ENCODE measurements around the gene LRRC8E.

The LRRC8E gene

GRCh38 chr19:7872306-7873204, 15.8 kb upstream of the LRRC8E start:
- in situ Hi-C loops (cut with HindIII; ENCODE audit: low sequenced_read_pairs), result no loop called here
- TF ChIP-seq, protein P1, sequence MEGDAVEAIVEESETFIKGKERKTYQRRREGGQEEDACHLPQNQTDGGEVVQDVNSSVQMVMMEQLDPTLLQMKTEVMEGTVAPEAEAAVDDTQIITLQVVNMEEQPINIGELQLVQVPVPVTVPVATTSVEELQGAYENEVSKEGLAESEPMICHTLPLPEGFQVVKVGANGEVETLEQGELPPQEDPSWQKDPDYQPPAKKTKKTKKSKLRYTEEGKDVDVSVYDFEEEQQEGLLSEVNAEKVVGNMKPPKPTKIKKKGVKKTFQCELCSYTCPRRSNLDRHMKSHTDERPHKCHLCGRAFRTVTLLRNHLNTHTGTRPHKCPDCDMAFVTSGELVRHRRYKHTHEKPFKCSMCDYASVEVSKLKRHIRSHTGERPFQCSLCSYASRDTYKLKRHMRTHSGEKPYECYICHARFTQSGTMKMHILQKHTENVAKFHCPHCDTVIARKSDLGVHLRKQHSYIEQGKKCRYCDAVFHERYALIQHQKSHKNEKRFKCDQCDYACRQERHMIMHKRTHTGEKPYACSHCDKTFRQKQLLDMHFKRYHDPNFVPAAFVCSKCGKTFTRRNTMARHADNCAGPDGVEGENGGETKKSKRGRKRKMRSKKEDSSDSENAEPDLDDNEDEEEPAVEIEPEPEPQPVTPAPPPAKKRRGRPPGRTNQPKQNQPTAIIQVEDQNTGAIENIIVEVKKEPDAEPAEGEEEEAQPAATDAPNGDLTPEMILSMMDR (IDR thresholded peaks at IDR 0.05; ENCODE audit: low read depth, low read length, missing control alignments), result no peak
- H3K4me3 ChIP-seq (ENCODE audit: low read depth, low read length), result no peak overlapping the region
- no peak for DNase-seq (ENCODE audit: low read depth)

GRCh38 chr19:7873304-7874075, 14.8 kb upstream of the LRRC8E start:
- in situ Hi-C loops (cut with HindIII; ENCODE audit: low sequenced_read_pairs), result no loop called here
- no peak for DNase-seq (ENCODE audit: low read depth)
- TF ChIP-seq, protein P1 (IDR thresholded peaks at IDR 0.05; ENCODE audit: low read depth, low read length, missing control alignments), result no peak
- H3K4me3 ChIP-seq (ENCODE audit: low read depth, low read length), result peak overlapping the region; percentile 25

DNA sequence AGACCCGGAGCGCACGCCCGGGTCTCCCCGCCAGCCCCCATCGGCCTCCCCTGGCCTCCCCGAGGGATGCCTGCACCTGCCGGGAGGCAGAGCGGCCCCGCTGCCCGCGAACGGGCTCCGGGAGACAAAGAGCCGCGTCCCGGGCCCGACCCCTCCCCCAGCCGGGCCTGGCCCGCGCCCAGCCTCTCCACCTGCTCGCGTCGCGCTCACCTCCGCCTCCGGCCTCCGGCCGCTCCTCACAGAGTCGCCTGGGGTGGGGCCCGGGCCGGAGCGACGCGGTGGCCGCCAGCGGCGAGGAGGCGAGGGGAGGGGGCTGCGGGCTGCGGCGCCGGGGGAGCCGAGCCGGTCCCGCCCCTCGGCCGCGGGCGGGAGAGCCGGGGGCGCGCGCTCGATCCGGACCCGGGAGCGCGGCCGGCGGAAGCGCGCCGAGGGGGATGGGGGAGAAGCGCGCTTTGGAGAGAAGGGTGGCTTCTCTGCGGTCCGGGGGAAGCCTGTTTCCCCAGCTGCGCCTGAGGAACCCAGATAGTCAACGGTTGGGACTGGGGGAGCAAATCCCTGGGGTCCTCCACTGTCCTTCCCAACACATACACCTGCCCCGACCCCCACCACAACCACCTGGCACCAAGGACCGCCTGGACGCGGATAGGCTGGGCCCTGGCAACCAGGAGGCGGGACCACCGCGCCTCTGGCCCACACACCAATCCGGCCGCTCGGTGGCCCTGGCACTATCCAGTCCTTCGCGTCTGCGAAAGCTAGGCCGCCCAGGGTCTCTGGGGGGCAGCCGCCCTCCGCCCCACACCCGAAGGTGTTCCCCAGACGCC, 14.0 kb upstream of the LRRC8E start, which contains the start of gene PRR36:
TSS of gene PRR36 (minus strand) at position 315 of the 821 bp plus-strand sequence. CDS start 701 bp downstream, outside the sequence.
- DNase-seq (ENCODE audit: low read depth), result no peak
- in situ Hi-C loops (cut with HindIII; ENCODE audit: low sequenced_read_pairs), result no loop called here
- TF ChIP-seq, protein P1 (IDR thresholded peaks at IDR 0.05; ENCODE audit: low read depth, low read length, missing control alignments), result no peak
- peak within 1 kb of the TSS; percentile 25 for H3K4me3 ChIP-seq (ENCODE audit: low read depth, low read length)

GRCh38 chr19:7874897-7875273, 13.4 kb upstream of the LRRC8E start:
- TF ChIP-seq, protein P1 (IDR thresholded peaks at IDR 0.05; ENCODE audit: low read depth, low read length, missing control alignments), result no peak
- in situ Hi-C loops (cut with HindIII; ENCODE audit: low sequenced_read_pairs), result no loop called here
- no peak for DNase-seq (ENCODE audit: low read depth)
- H3K4me3 ChIP-seq (ENCODE audit: low read depth, low read length), result no peak overlapping the region

GRCh38 chr19:7877249-7877836, 11.0 kb upstream of the LRRC8E start:
- no peak overlapping the region for H3K4me3 ChIP-seq (ENCODE audit: low read depth, low read length)
- TF ChIP-seq, protein P1 (IDR thresholded peaks at IDR 0.05; ENCODE audit: low read depth, low read length, missing control alignments), result no peak
- in situ Hi-C loops (cut with HindIII; ENCODE audit: low sequenced_read_pairs), result no loop called here
- DNase-seq (ENCODE audit: low read depth), result no peak

Measured in astrocyte of the cerebellum (primary cell).